H1 (cell line): ENCODE results near the gene HHAT. TPM values are rescaled to one million over a fixed set of nuclear protein-coding genes. Genes with fewer than 3 reads are reported as not detected.

ENCODE experiments used
- CTCF ChIA-PET: fragments of 300-600 bp; sonication (Branson Sonifier 250); formaldehyde crosslinking; loops from one replicate; lab custom pipeline; 2021; ENCODE audit not compliant: partially characterized antibody; lab: Charles Lee
- POLR2A ChIA-PET: fragments of 300-600 bp; sonication (Branson Sonifier 250); formaldehyde crosslinking; loops from one replicate; lab custom pipeline; 2021; ENCODE audit warnings: inconsistent platforms; ENCODE audit not compliant: partially characterized antibody; lab: Charles Lee
- DNase-seq, 2 experiments: peaks; one replicate each; pipeline versions ENCODE4 v3.0.0 to v3.0.0-alpha.2; 2010 to 2022; ENCODE audit warnings: low spot score in 2 of 2, low read depth in 1 of 2, mixed read lengths in 1 of 2
- FAIRE-seq: peaks from 2 replicates; lab custom pipeline; 2011; peaks lifted over from hg19 to GRCh38; lab: Jason Lieb, UNC
- H2AFZ ChIP-seq: 2 replicates; pipeline ENCODE4 v1.8.1; 2012; ENCODE audit warnings: low read length, inconsistent platforms
- H2AK5ac ChIP-seq: 2 replicates; pipeline ENCODE4 v1.6.1; 2013; ENCODE audit warnings: low read depth, low read length
- H2BK120ac ChIP-seq: replicated peaks from 2 replicates; pipeline ENCODE3; 2013; ENCODE audit warnings: low read depth, low read length, inconsistent platforms
- H2BK12ac ChIP-seq: 2 replicates; pipeline ENCODE4 v1.6.1; 2013; ENCODE audit warnings: low read depth, low read length
- H2BK15ac ChIP-seq: 2 replicates; pipeline ENCODE4 v1.6.1; 2013; ENCODE audit warnings: low read length
- H2BK20ac ChIP-seq: 2 replicates; pipeline ENCODE4 v1.6.1; 2013; ENCODE audit warnings: low read length
- H2BK5ac ChIP-seq: 2 replicates; pipeline ENCODE4 v1.6.1; 2013; ENCODE audit warnings: low read depth, low read length
- H3K14ac ChIP-seq: 2 replicates; pipeline ENCODE4 v1.6.1; 2013; ENCODE audit warnings: inconsistent platforms; ENCODE audit not compliant: insufficient read length
- H3K18ac ChIP-seq: 2 replicates; pipeline ENCODE4 v1.6.1; 2013; ENCODE audit warnings: low read length; ENCODE audit errors: extremely low read depth
- H3K23ac ChIP-seq: 2 replicates; pipeline ENCODE4 v1.6.1; 2013; ENCODE audit warnings: inconsistent platforms; ENCODE audit not compliant: insufficient read length
- H3K23me2 ChIP-seq: 2 replicates; pipeline ENCODE4 v1.6.1; 2013; ENCODE audit warnings: low read depth, low read length
- H3K27ac ChIP-seq: 2 replicates; pipeline ENCODE4 v1.6.1; 2011; ENCODE audit warnings: low read depth, low read length, inconsistent platforms
- H3K27me3 ChIP-seq, 4 experiments: replicated peaks in 1 of 4; 1 replicate in 1 of 4; 2 replicates in 3 of 4; pipeline versions ENCODE4 v1.6.1 to v1.8.1; 2011 to 2013; ENCODE audit warnings: low read length in 3 of 4, mild to moderate bottlenecking in 3 of 4, inconsistent platforms in 2 of 4, mixed read lengths in 2 of 4, moderate library complexity in 1 of 4; ENCODE audit not compliant: control insufficient read depth in 3 of 4, insufficient read depth in 3 of 4; ENCODE audit errors: extremely low read depth in 1 of 4
- H3K36me3 ChIP-seq, 4 experiments: 2 replicates each; pipeline versions ENCODE4 v1.6.1 to v1.8.1; 2011 to 2013; ENCODE audit warnings: mild to moderate bottlenecking in 4 of 4, low read length in 3 of 4, moderate library complexity in 2 of 4, control low read depth in 1 of 4, inconsistent platforms in 1 of 4; ENCODE audit not compliant: insufficient read depth in 4 of 4, control insufficient read depth in 2 of 4
- H3K4ac ChIP-seq: replicated peaks from 2 replicates; pipeline ENCODE3; 2013; ENCODE audit warnings: low read length, low read depth, mixed read lengths, inconsistent platforms; ENCODE audit not compliant: insufficient read length
- H3K4me1 ChIP-seq, 4 experiments: replicated peaks in 1 of 4; 1 replicate in 1 of 4; 2 replicates in 3 of 4; pipeline versions ENCODE4 v1.6.1 to v1.8.1; 2011 to 2013; ENCODE audit warnings: low read length in 3 of 4, inconsistent platforms in 2 of 4, mixed read lengths in 1 of 4; ENCODE audit not compliant: insufficient read depth in 4 of 4, control insufficient read depth in 3 of 4
- H3K4me2 ChIP-seq, 2 experiments: 2 replicates each; pipeline versions ENCODE4 v1.6.1 to v1.8.1; 2011 to 2013; ENCODE audit warnings: low read depth in 2 of 2, low read length in 2 of 2, control low read depth in 1 of 2, inconsistent platforms in 1 of 2, mild to moderate bottlenecking in 1 of 2; ENCODE audit not compliant: insufficient read depth in 1 of 2
- H3K4me3 ChIP-seq, 4 experiments: fragments of 200-600, 300-600 bp in 1 of 4; sonication (generic), shearing (Covaris generic), sonication (Bioruptor Twin) in 1 of 4; 2 replicates each; pipeline versions ENCODE4 v1.5.1 to v1.8.1; 2011 to 2016; ENCODE audit warnings: low read length in 4 of 4, low read depth in 3 of 4, control low read depth in 2 of 4, inconsistent platforms in 2 of 4, mild to moderate bottlenecking in 2 of 4, mixed read lengths in 1 of 4, moderate library complexity in 1 of 4; ENCODE audit not compliant: insufficient read depth in 2 of 4; ENCODE audit errors: extremely low read depth in 1 of 4
- H3K56ac ChIP-seq: replicated peaks from 2 replicates; pipeline ENCODE3; 2013; ENCODE audit warnings: low read depth, mild to moderate bottlenecking, mixed read lengths, low read length, inconsistent platforms; ENCODE audit not compliant: insufficient read length
- H3K79me1 ChIP-seq: 2 replicates; pipeline ENCODE4 v1.6.1; 2013; ENCODE audit warnings: low read depth, low read length, control low read depth
- H3K79me2 ChIP-seq, 2 experiments: 2 replicates each; pipeline versions ENCODE4 v1.6.1 to v1.8.1; 2012 to 2013; ENCODE audit warnings: low read length in 2 of 2, mild to moderate bottlenecking in 2 of 2, inconsistent platforms in 1 of 2; ENCODE audit not compliant: insufficient read depth in 2 of 2, control insufficient read depth in 1 of 2
- H3K9ac ChIP-seq, 4 experiments: replicated peaks in 1 of 4; 1 replicate in 1 of 4; 2 replicates in 3 of 4; pipeline versions ENCODE4 v1.6.1 to v1.8.1; 2011 to 2013; ENCODE audit warnings: low read depth in 3 of 4, low read length in 3 of 4, control low read depth in 2 of 4, mild to moderate bottlenecking in 2 of 4, moderate library complexity in 2 of 4, inconsistent platforms in 1 of 4; ENCODE audit errors: extremely low read depth in 1 of 4
- H3K9me3 ChIP-seq, 2 experiments: 2 replicates each; pipeline versions ENCODE4 v1.6.1 to v1.8.1; 2012 to 2013; ENCODE audit warnings: mild to moderate bottlenecking in 2 of 2, moderate library complexity in 2 of 2, control low read depth in 1 of 2, inconsistent platforms in 1 of 2, low read depth in 1 of 2, low read length in 1 of 2, mixed read lengths in 1 of 2; ENCODE audit not compliant: insufficient read depth in 2 of 2
- H4K20me1 ChIP-seq, 2 experiments: replicated peaks in 1 of 2; 2 replicates each; pipeline versions ENCODE3 to v1.8.1; 2011 to 2013; ENCODE audit warnings: inconsistent platforms in 2 of 2, low read length in 2 of 2, mild to moderate bottlenecking in 1 of 2; ENCODE audit not compliant: insufficient read depth in 2 of 2, control insufficient read depth in 1 of 2
- H4K5ac ChIP-seq: 2 replicates; pipeline ENCODE4 v1.6.1; 2013; ENCODE audit warnings: low read length, low read depth, mixed read lengths, inconsistent platforms; ENCODE audit not compliant: insufficient read length
- H4K8ac ChIP-seq: 2 replicates; pipeline ENCODE4 v1.8.0; 2013; ENCODE audit warnings: mild to moderate bottlenecking, moderate library complexity, low read length, inconsistent platforms; ENCODE audit not compliant: insufficient read depth; ENCODE audit errors: extremely low read depth
- H4K91ac ChIP-seq: replicated peaks from 2 replicates; pipeline ENCODE3; 2013; ENCODE audit warnings: low read length, mixed read lengths, inconsistent platforms; ENCODE audit not compliant: insufficient read length
- ASH2L ChIP-seq: fragments of 200-600, 300-600 bp; sonication (generic); IDR thresholded peaks from one replicate; pipeline ENCODE4 v1.7.1; 2017; ENCODE audit warnings: low read length
- BCL11A ChIP-seq, 2 experiments: IDR thresholded peaks; one replicate each; pipeline ENCODE4 v1.6.1; 2011; ENCODE audit warnings: low read depth in 2 of 2, low read length in 2 of 2, mild to moderate bottlenecking in 2 of 2
- CBX5 ChIP-seq: fragments of 300-800, 300-1000 bp; sonication (generic); IDR thresholded peaks from 2 replicates; pipeline ENCODE4 v1.7.1; 2016; ENCODE audit warnings: antibody characterized with exemption, low read length, low read depth
- CEBPB ChIP-seq: IDR thresholded peaks from 2 replicates; pipeline ENCODE4 v1.6.1; 2012; ENCODE audit warnings: low read depth, low read length
- CREB1 ChIP-seq: IDR thresholded peaks from 2 replicates; pipeline ENCODE4 v1.6.1; 2012; ENCODE audit warnings: inconsistent platforms
- CTCF ChIP-seq, 3 experiments: IDR thresholded peaks; 1 replicate in 2 of 3; 2 replicates in 1 of 3; pipeline versions ENCODE4 v1.5.1 to v1.6.1; 2011; ENCODE audit warnings: low read length in 3 of 3, mild to moderate bottlenecking in 3 of 3, inconsistent platforms in 2 of 3, low read depth in 1 of 3, moderate library complexity in 1 of 3; ENCODE audit not compliant: insufficient read depth in 1 of 3; ENCODE audit errors: control extremely low read depth in 1 of 3
- EP300 ChIP-seq, 2 experiments: IDR thresholded peaks; 1 replicate in 1 of 2; 2 replicates in 1 of 2; pipeline ENCODE4 v1.6.1; 2011 to 2012; ENCODE audit warnings: low read depth in 2 of 2, low read length in 2 of 2, mild to moderate bottlenecking in 2 of 2, borderline replicate concordance in 1 of 2, inconsistent platforms in 1 of 2, moderate library complexity in 1 of 2
- GABPA ChIP-seq: IDR thresholded peaks from 2 replicates; pipeline ENCODE4 v1.6.1; 2011; ENCODE audit warnings: mild to moderate bottlenecking, low read length, moderate library complexity, borderline replicate concordance; ENCODE audit not compliant: insufficient read depth
- JUN ChIP-seq: IDR thresholded peaks from 2 replicates; pipeline ENCODE4 v1.6.1; 2011; ENCODE audit warnings: low read depth, mild to moderate bottlenecking, improper control_type of control experiment, low read length
- SIX5 ChIP-seq: IDR thresholded peaks from 2 replicates; pipeline ENCODE4 v1.6.1; 2011; ENCODE audit warnings: mild to moderate bottlenecking, low read depth, low read length
- SP4 ChIP-seq: IDR thresholded peaks from 2 replicates; pipeline ENCODE4 v1.6.1; 2012; ENCODE audit warnings: low read length, inconsistent platforms
- YY1 ChIP-seq: IDR thresholded peaks from 2 replicates; pipeline ENCODE4 v1.6.1; 2011; ENCODE audit warnings: low read depth, mild to moderate bottlenecking, low read length
- WGBS, 2 experiments: shearing (Covaris generic) in 1 of 2; methylation state at CpG; one replicate each; pipeline versions ENCODE4 v1.1.6 to v1.1.7; 2013 to 2015; ENCODE audit warnings: low lambda C conversion rate in 2 of 2, mixed read lengths in 2 of 2, inconsistent platforms in 1 of 2, low coverage in 1 of 2, missing lambda C conversion rate in 1 of 2; ENCODE audit not compliant: insufficient replicate concordance in 2 of 2, insufficient coverage in 1 of 2, insufficient read length in 1 of 2; ENCODE audit errors: extremely low coverage in 1 of 2, missing lambda C conversion rate in 1 of 2; 5-methylcytosine and 5-hydroxymethylcytosine counted together
- polyA plus RNA-seq, 7 experiments: library from polyadenylated mRNA; depleted of rRNA in 3 of 7; stranded (reverse) in 5 of 7; unstranded in 2 of 7; fragments of >200 nt in 5 of 7; fragments of 200-250 nt in 2 of 7; gene quantifications; 1 replicate in 5 of 7; 2 replicates in 1 of 7; 4 replicates in 1 of 7; pipeline versions ENCODE4 v1.2.1 to v1.2.3, GENCODE V29; 2011 to 2013; ENCODE audit warnings: missing spikeins in 2 of 7, mixed read lengths in 2 of 7
- total RNA-seq: library from RNA; stranded (reverse); fragmentation: NEBNext Ultra II Directional; extraction: Animal tissue kit (Norgen Biotek cat#: 25700); gene quantifications from 2 replicates; pipeline ENCODE4 v1.2.1, GENCODE V29; 2021

The HHAT gene
- total and polyA plus RNA-seq, 2 of the 8 experiments (the other 6 are each of a cell fraction or from before 2014, with no cell fraction given) = 0.15 to 0.51 TPM

- Histone ChIP-seq H3K4me2 (no peak overlapping the region), H3K4me1 (no peaks in the 10 kb centered on the region)
Observed at GRCh38 chr1:210397681-210398080, 69.0 kb downstream of the HHAT start.

More at GRCh38 chr1:210397681-210398080, 69.0 kb downstream of the HHAT start:
- Histone ChIP-seq H3K9me3 (no peaks in the 10 kb centered on the region), H3K4me3 (no peak overlapping the region), H3K36me3 (no peaks in the 10 kb centered on the region), H2BK5ac (no peak overlapping the region), H3K56ac (no peak overlapping the region), H2BK120ac (no peak overlapping the region), H3K18ac (no peak overlapping the region), H4K5ac (no peak overlapping the region), H3K79me2 (no peaks in the 10 kb centered on the region), H3K27ac (no peak overlapping the region), H2AFZ (no peak overlapping the region), H4K20me1 (no peaks in the 10 kb centered on the region), H3K9ac (no peak overlapping the region), H2AK5ac (no peak overlapping the region)
- TF ChIP-seq SP4 (no peak), CEBPB (no peak), CREB1 (no peak), YY1 (no peak), JUN (no peak), CBX5 (no peak), BCL11A (IDR thresholded peaks at IDR 0.05; ENCODE audit: low read depth in 2 of 2, low read length in 2 of 2) (no peak), ASH2L (no peak), GABPA (no peak), EP300 (IDR thresholded peaks at IDR 0.05; ENCODE audit: borderline replicate concordance in 1 of 2, low read depth in 2 of 2, low read length in 2 of 2) (no peak), CTCF (IDR thresholded peaks at IDR 0.05; ENCODE audit: control extremely low read depth in 1 of 3, insufficient read depth in 1 of 3, low read depth in 1 of 3, low read length in 3 of 3) (no peak), SIX5 (no peak)
- TF ChIP-seq, all 59 proteins: peak for 0
- no peak overlapping the region for H3K4ac ChIP-seq
- DNase-seq = no peak
- no peak overlapping the region for H2BK15ac ChIP-seq
- ChIA-PET CTCF (interaction anchor here (1.4 to 11.7 kb wide), 3 partner anchors 9 to 736 kb away, joined by 4 to 179 read pairs (median 6); partner anchors contain the start of gene KCNH1), POLR2A (interaction anchor here (16.0 kb wide), 1 partner anchor 24 kb away, joined by 197 read pairs; no protein-coding TSS in a partner anchor)
- H3K27me3 ChIP-seq = no peaks in the 10 kb centered on the region
- no peak overlapping the region for H4K91ac ChIP-seq
- WGBS, 2 experiments = 96% methylated on average over 5 of the region's 5 CpGs; no CpG with 5 or more reads in 1 of the 2 experiments
- H4K8ac ChIP-seq = no peak overlapping the region
- no peak overlapping the region for H3K23ac ChIP-seq
- H3K79me1 ChIP-seq = no peaks in the 10 kb centered on the region
- no peak overlapping the region for H2BK20ac ChIP-seq
- no peak overlapping the region for H3K14ac ChIP-seq
- no peak overlapping the region for H2BK12ac ChIP-seq
- no peak for FAIRE-seq
- H3K23me2 ChIP-seq = no peaks in the 10 kb centered on the region; the same call in 1 of the 2 replicates
